GM12801 (cell line): ENCODE results near the gene TMTC4.

Experiments
- TF ChIP-seq, protein P1 (sequence below): IDR thresholded peaks from one replicate; pipeline ENCODE4 v1.5.1; 2011; ENCODE audit warnings: control low read depth; ENCODE audit not compliant: insufficient read length; ENCODE audit errors: extremely low read depth

Gene TMTC4

DNA sequence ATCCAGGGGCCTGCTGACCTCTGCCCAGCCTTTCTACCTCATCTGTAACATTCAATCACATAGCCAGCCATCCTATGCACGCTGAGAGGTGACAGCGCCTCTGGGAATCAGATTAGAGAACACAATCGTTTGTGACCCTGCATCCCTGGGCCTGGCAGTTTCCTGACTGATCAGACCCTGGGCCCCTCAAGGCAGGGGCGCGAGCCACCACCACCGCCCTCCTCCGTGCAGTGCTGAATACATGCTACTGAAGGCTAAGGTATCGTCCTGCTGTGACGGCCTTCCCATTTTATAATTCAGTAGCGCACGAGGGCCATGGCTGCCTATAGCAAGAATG lies 1.3 kb downstream of the TMTC4 start:
- TF ChIP-seq, protein P1, sequence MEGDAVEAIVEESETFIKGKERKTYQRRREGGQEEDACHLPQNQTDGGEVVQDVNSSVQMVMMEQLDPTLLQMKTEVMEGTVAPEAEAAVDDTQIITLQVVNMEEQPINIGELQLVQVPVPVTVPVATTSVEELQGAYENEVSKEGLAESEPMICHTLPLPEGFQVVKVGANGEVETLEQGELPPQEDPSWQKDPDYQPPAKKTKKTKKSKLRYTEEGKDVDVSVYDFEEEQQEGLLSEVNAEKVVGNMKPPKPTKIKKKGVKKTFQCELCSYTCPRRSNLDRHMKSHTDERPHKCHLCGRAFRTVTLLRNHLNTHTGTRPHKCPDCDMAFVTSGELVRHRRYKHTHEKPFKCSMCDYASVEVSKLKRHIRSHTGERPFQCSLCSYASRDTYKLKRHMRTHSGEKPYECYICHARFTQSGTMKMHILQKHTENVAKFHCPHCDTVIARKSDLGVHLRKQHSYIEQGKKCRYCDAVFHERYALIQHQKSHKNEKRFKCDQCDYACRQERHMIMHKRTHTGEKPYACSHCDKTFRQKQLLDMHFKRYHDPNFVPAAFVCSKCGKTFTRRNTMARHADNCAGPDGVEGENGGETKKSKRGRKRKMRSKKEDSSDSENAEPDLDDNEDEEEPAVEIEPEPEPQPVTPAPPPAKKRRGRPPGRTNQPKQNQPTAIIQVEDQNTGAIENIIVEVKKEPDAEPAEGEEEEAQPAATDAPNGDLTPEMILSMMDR, result no peak

GRCh38 chr13:100671389-100672182 lies 3.0 kb downstream of the TMTC4 start:
- TF ChIP-seq, protein P1, result no peak

DNA sequence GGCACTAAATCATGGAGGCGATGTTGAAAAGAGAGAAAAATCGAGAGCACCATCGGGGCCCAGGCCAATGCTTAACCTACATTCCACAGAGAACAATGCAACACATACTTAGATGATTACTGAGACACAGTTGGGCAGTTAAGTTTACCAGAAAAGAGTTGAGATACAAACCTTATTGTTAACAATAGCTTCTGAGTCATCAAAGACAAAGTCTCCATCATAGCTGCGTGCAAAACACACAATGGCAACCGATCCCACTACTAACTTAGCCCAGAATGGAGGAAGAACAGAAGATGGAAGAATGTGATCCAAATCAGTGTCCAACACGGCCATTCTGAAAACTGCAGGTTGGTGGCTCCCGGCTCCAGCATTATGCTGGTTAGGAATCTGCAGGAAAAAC lies 6.2 kb downstream of the TMTC4 start:
- TF ChIP-seq, protein P1, result no peak

- TF ChIP-seq, protein P1, result no peak
These were observed 6.7 kb downstream of the TMTC4 start for GRCh38 chr13:100667894-100668293.

DNA sequence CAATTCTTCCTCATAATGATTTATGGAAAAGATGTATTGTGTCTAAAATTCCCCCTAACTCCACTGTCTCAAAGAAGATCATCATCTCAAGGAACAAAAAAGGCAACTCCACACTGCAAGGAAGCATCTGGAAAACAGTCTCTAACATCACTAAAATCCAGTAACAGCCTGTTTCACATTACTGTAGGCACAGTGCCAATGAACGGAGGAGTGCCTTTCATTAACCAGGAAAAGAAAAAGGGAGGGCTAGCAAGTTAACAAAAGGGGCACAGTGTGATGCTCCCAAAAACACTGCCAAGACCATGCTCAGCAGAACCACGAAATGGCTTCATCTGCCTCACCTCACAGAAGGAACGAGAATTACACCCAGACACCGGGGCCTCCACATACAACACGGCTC lies 8.5 kb downstream of the TMTC4 start:
- TF ChIP-seq, protein P1, result no peak

- TF ChIP-seq, protein P1, result no peak
These were observed 9.2 kb downstream of the TMTC4 start for GRCh38 chr13:100665403-100665802.

DNA sequence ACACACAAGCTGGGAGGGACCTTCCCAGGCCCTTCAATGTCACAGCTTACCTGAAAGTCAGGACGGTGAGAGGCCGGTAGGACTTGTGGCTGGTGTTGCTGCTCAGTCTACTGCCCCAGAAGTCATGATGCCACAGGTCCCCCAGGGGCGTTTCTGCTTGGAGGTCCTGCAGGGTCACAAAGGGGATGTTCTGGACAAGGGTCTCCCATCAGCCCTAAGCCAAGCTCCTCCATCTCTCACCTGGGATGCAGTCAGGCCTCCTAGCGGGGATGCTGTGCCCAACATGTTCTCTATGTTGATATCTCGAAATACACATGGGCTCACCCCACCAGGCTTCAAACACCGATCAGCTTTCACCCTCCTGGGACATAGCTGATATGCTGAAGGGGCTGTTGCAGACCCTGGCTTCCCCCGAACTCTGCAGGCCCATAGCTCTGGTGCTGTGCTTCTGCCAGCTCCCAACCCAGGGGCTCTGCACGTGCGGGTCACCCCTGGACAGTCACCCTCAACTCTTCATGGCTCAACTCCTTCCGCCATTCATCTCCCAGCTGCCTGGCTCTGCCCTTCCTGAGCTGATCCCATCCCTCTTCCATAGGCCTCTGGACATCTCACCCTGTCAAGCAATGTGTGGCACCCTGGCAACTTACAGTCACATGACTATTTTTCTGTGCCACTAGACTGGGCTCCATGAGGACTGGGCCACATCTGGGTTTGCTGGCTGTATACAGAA lies 10.3 kb downstream of the TMTC4 start:
- TF ChIP-seq, protein P1, result no peak
